IPS-20b (cell line): ENCODE measurements around the gene RESF1.

ENCODE experiments used
- H3K27ac ChIP-seq: one replicate; pipeline ENCODE4 v1.5.1; 2013; ENCODE audit warnings: low read length
- H3K27me3 ChIP-seq: 2 replicates; pipeline ENCODE4 v1.6.1; 2013; ENCODE audit warnings: mild to moderate bottlenecking, low read length, inconsistent platforms; ENCODE audit not compliant: insufficient read depth
- H3K36me3 ChIP-seq: 2 replicates; pipeline ENCODE4 v1.6.1; 2013; ENCODE audit warnings: low read depth, mild to moderate bottlenecking, inconsistent platforms, low read length, moderate library complexity; ENCODE audit not compliant: insufficient read depth
- H3K4me1 ChIP-seq: 2 replicates; pipeline ENCODE4 v1.6.1; 2013; ENCODE audit warnings: mild to moderate bottlenecking, control low read depth, inconsistent platforms, low read length, moderate library complexity; ENCODE audit not compliant: insufficient read depth
- H3K4me3 ChIP-seq: 2 replicates; pipeline ENCODE4 v1.5.1; 2013; ENCODE audit warnings: mild to moderate bottlenecking, low read length, inconsistent platforms
- H3K9ac ChIP-seq: 2 replicates; pipeline ENCODE4 v1.6.1; 2013; ENCODE audit warnings: low read depth, mild to moderate bottlenecking, inconsistent platforms, low read length, moderate library complexity
- H3K9me3 ChIP-seq: 2 replicates; pipeline ENCODE4 v1.6.1; 2013; ENCODE audit warnings: mild to moderate bottlenecking, low read depth, low read length, inconsistent platforms; ENCODE audit not compliant: insufficient read depth

RESF1 gene

DNA sequence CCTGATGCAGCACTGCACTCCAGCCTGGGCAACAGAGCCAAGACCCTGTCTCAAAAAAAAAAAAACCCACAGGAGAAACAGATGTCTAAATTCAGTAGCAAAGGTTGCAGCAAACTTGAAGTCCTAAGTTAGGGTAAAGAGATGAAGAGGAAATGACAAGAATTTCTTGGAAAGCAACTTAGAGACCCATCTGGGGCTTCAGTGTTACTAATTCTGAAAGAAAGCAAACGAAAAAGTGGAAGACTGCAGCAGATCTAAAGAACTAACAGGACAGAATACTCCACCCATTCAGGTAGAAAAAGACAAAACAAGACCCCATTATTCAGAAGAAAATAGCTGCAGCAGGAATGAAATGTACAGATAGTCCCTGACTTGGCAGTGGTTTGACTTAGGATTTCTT lies 31.9 kb downstream of the RESF1 start:
- Histone ChIP-seq H3K4me1 (peaks cover 1% of the 10 kb centered on the region; the same call in 1 of the 2 replicates), H3K27me3 (no peaks in the 10 kb centered on the region), H3K9ac (no peak overlapping the region), H3K9me3 (0 out of 2 replicates have a peak, but pooled peaks cover under 1% of the 10 kb centered on the region), H3K4me3 (no peak overlapping the region), H3K36me3 (peaks cover 88% of the 10 kb centered on the region), H3K27ac (no peak overlapping the region)

- no peaks in the 10 kb centered on the region for H3K4me1 ChIP-seq
- no peak overlapping the region for H3K9ac ChIP-seq
- H3K9me3 ChIP-seq: no peaks in the 10 kb centered on the region
- no peak overlapping the region for H3K4me3 ChIP-seq
- no peaks in the 10 kb centered on the region for H3K27me3 ChIP-seq
- peaks cover 88% of the 10 kb centered on the region for H3K36me3 ChIP-seq
- no peak overlapping the region for H3K27ac ChIP-seq
Measured at GRCh38 chr12:31991815-31992214, 32.6 kb downstream of the RESF1 start.

GRCh38 chr12:31999692-32000091 lies 40.5 kb downstream of the RESF1 start:
- Histone ChIP-seq H3K9ac (no peak overlapping the region), H3K9me3 (no peaks in the 10 kb centered on the region), H3K27ac (no peak overlapping the region), H3K27me3 (no peaks in the 10 kb centered on the region), H3K36me3 (peaks cover 60% of the 10 kb centered on the region), H3K4me1 (no peaks in the 10 kb centered on the region), H3K4me3 (no peak overlapping the region)

- Histone ChIP-seq H3K9me3 (no peaks in the 10 kb centered on the region), H3K36me3 (peaks cover 52% of the 10 kb centered on the region), H3K27ac (no peak overlapping the region), H3K4me1 (no peaks in the 10 kb centered on the region), H3K27me3 (no peaks in the 10 kb centered on the region), H3K4me3 (no peak overlapping the region), H3K9ac (no peak overlapping the region)
Measured at GRCh38 chr12:32000373-32001005, 41.3 kb downstream of the RESF1 start.

- H3K4me3 ChIP-seq: no peak overlapping the region
- no peaks in the 10 kb centered on the region for H3K9me3 ChIP-seq
- no peaks in the 10 kb centered on the region for H3K27me3 ChIP-seq
- H3K9ac ChIP-seq: no peak overlapping the region
- H3K4me1 ChIP-seq: no peaks in the 10 kb centered on the region
- H3K27ac ChIP-seq: no peak overlapping the region
- H3K36me3 ChIP-seq: peaks cover 27% of the 10 kb centered on the region
Measured at GRCh38 chr12:32002848-32003493, 43.8 kb downstream of the RESF1 start.

DNA sequence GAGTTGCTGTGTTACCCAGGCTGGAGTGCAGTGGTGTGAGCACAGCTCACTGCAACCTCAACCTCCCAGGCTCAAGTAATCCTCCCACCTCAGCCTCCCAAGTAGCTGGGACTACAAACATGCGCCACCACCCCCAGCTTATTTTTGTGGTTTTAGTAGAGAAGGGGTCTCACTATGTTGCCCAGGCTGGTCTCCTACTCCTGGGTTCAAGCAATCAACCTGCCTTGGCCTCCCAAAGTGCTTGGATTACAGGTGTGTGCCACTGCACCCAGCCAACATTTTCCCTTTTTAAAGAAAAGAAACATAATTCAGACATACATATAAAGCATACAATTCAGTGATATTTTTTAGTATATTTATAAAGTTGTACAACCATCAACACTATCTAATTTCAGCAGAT lies 44.4 kb downstream of the RESF1 start:
- no peak overlapping the region for H3K9ac ChIP-seq
- peaks cover 22% of the 10 kb centered on the region for H3K36me3 ChIP-seq
- H3K4me3 ChIP-seq: no peak overlapping the region
- no peak overlapping the region for H3K27ac ChIP-seq
- no peaks in the 10 kb centered on the region for H3K27me3 ChIP-seq
- no peaks in the 10 kb centered on the region for H3K4me1 ChIP-seq
- no peaks in the 10 kb centered on the region for H3K9me3 ChIP-seq

- Histone ChIP-seq H3K9ac (no peak overlapping the region), H3K4me1 (peaks cover 3% of the 10 kb centered on the region; the same call in 1 of the 2 replicates), H3K4me3 (no peak overlapping the region), H3K27me3 (no peaks in the 10 kb centered on the region), H3K9me3 (no peaks in the 10 kb centered on the region), H3K27ac (no peak overlapping the region), H3K36me3 (peaks cover 8% of the 10 kb centered on the region; the same call in 1 of the 2 replicates)
Measured at GRCh38 chr12:32005496-32006125, 46.4 kb downstream of the RESF1 start.
